Stimulated activated CD8-positive, alpha-beta memory T cell treated with anti-CD3 and anti-CD28 coated beads, Interleukin-15, amount 100 ng/mL, for 1 hour (primary cell): Measurements from ENCODE around the gene SEMA3E.
"Not testable (repeated sequence)": the region's sequence is repeated elsewhere in the genome, so short reads cannot be mapped to it uniquely, and the experiment has no call there.

Experiments used
- DNase-seq: peaks from one replicate; pipeline ENCODE4 v3.0.0-alpha.2; 2020; ENCODE audit warnings: low read depth

SEMA3E gene

GRCh38 chr7:83486957-83487356 is 162.0 kb downstream of the SEMA3E start:
- no peak for DNase-seq

GRCh38 chr7:83486536-83486935 is 162.4 kb downstream of the SEMA3E start:
- no peak for DNase-seq

GRCh38 chr7:83484826-83485225 is 164.1 kb downstream of the SEMA3E start:
- no peak for DNase-seq

GRCh38 chr7:83484266-83484665 is 164.7 kb downstream of the SEMA3E start:
- DNase-seq, result no peak

GRCh38 chr7:83478616-83479015 is 170.3 kb downstream of the SEMA3E start:
- DNase-seq, result no peak

GRCh38 chr7:83476511-83477050 is 172.4 kb downstream of the SEMA3E start:
- no peak for DNase-seq

GRCh38 chr7:83475420-83475819 is 173.5 kb downstream of the SEMA3E start:
- no peak for DNase-seq

GRCh38 chr7:83472376-83472775 is 176.6 kb downstream of the SEMA3E start:
- no peak for DNase-seq

- DNase-seq, result no peak
Observed at GRCh38 chr7:83469491-83469890, 179.4 kb downstream of the SEMA3E start.

- DNase-seq, result no peak
Observed at GRCh38 chr7:83469076-83469475, 179.9 kb downstream of the SEMA3E start.

GRCh38 chr7:83468251-83468739 is 180.6 kb downstream of the SEMA3E start:
- DNase-seq, result no peak

- no peak for DNase-seq
Observed at GRCh38 chr7:83467493-83467892, 181.4 kb downstream of the SEMA3E start.

- DNase-seq, result no peak
Observed at GRCh38 chr7:83466956-83467355, 182.0 kb downstream of the SEMA3E start.

GRCh38 chr7:83466187-83466923 is 182.6 kb downstream of the SEMA3E start:
- DNase-seq, result no peak

GRCh38 chr7:83465643-83466042 is 183.3 kb downstream of the SEMA3E start:
- DNase-seq, result no peak

- DNase-seq, result not testable (repeated sequence)
Observed at GRCh38 chr7:83461820-83462219, 187.1 kb downstream of the SEMA3E start.

- DNase-seq, result not testable (repeated sequence)
Observed at GRCh38 chr7:83459930-83460653, 188.8 kb downstream of the SEMA3E start.

- not testable (repeated sequence) for DNase-seq
Observed at GRCh38 chr7:83459101-83459929, 189.6 kb downstream of the SEMA3E start.

GRCh38 chr7:83457022-83457892 is 191.7 kb downstream of the SEMA3E start:
- DNase-seq, result no peak

- no peak for DNase-seq
Observed at GRCh38 chr7:83456413-83456812, 192.5 kb downstream of the SEMA3E start.

- no peak for DNase-seq
Observed at GRCh38 chr7:83455612-83456011, 193.3 kb downstream of the SEMA3E start.
